Left lobe of liver (tissue), 2 donors: Measurements from ENCODE around the gene GATA6. TPM values are rescaled to one million over a fixed set of nuclear protein-coding genes. Genes with fewer than 3 reads are reported as not detected.

Experiments
- ATAC-seq: fragments of 200-7000 bp; cut with Tn5 transposase; one replicate; pipeline ENCODE4 v1.9.1; 2020; ENCODE audit warnings: mild to moderate bottlenecking, moderate library complexity
- DNase-seq: peaks from one replicate; pipeline ENCODE4 v3.0.0-alpha.2; 2020; ENCODE audit warnings: low spot score
- total RNA-seq: library from RNA; stranded (reverse); gene quantifications from one replicate; pipeline ENCODE4 v1.2.1, GENCODE V29; 2021
- donor health status: DM: no; HTN: no; CAD: no; lungs with moderate emphysema.
- donor health status: DM: no; HTN: yes; CAD: no.

The GATA6 gene
- total RNA-seq = 11.7 TPM

DNA sequence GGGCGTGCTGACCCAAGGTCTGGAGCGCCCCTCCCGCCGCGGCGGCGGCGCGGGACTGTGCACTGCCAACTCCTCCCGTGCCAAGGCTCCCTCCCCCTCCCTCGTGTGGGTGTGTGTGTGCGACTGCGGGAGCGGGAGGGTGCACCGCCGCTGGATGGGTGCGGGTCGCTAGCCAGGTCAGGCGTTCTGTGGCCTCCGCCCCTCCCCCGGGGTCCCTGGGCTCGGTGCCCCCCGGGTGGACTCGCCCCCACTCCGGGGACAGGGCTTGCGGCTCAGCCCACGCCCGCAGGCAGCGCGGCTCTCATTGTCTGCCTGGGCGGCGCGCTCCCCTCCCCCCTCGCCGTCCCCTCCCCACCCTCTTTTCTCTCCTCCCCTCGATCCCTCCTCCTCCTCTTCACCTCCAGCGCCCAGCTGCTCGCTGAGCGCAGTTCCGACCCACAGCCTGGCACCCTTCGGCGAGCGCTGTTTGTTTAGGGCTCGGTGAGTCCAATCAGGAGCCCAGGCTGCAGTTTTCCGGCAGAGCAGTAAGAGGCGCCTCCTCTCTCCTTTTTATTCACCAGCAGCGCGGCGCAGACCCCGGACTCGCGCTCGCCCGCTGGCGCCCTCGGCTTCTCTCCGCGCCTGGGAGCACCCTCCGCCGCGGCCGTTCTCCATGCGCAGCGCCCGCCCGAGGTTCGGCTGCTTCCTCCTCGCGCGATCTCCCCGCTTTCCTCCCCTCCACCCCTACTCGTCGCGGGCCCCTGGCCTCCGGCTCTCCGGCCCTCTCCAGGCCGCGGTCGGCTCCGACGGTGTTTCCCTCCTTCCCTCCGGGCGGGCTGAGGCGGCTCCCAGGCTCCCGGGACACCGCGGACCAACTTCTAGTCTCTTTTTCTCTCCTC is at the start of gene GATA6:
Gene GATA6, plus strand, starts transcription at position 579 of the 878 bp plus-strand sequence. CDS start 1,556 bp downstream, outside the sequence.
- peak; percentile 73 for ATAC-seq
- peak; percentile 97 for DNase-seq

DNA sequence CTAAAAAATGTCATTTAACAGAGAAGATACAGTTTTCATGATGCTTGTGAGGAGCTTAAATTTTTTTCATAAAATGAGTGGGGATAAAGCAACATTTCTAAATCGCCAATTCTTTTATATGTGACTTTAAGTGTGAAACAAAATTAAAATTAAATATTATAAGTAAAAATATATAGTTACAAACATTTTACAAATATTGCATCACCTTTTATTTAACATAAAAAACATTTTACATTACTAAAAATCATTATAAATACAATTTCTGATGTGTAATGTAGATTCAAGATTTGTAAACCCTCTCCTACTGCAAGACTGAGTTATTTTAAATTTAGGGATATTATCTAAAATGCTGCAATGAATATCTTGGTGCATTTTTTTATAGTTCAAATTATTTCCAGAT is 44.4 kb upstream of the GATA6 start:
- ATAC-seq (no peak), DNase-seq (no peak)

DNA sequence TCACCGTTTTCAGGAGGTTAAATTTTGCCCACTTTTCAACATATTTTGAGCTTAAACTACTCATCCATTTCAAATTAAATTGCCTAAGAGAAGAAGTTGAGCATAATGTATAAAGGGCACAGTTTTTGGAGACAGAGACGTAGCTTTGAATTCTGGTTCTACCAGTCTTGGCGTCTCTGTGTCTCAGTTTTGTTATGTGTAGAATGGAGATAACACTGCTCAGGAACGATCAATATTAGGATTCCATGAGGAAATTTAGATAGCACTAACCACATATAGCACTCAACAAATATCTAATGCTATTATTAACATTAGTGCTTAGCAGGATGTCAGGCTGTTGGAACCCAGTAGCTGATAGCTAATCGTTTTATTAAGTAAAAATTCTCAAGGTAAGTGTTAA is 40.4 kb upstream of the GATA6 start:
- DNase-seq (no peak), ATAC-seq (no peak)

DNA sequence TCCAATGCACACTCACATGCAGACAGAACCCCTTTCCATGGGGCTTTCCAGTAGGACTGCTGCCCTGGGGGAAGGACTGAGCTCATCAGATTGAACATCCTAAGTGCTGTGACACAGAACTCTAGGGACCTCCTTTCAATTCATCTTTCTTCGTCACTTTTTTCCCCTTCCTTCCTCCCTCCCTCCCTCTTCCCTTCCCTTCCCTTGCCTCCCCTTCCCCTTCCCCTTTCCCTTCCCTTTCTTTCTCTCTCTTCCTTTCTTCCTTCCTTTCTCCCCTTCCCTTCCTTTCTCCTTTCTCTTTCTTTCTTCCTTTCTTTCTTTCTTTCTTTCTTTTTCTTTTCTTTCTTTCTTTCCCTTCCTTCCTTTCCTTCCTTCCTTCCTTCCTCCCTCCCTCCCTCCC is 39.6 kb upstream of the GATA6 start:
- DNase-seq (no peak), ATAC-seq (no peak)

DNA sequence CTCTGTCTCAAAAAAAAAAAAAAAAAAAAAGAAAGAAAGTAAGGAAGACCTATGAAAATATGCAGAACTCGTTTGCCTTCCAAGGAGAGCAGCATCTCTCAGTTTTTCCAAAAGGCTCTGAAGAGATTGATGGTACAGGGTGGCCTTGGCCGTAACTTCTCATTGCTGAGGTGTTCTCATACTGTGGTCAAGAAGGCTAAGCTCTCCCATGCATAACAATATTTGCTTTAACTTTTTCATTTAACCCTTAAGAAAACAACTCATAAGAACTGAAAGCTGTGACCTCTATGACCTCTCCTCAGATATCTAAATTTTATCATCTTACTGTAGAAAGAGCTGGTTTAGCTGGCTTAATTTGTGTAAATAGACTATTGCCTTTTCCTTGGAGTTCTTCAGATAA is 37.1 kb upstream of the GATA6 start:
- ATAC-seq (no peak), DNase-seq (no peak)

DNA sequence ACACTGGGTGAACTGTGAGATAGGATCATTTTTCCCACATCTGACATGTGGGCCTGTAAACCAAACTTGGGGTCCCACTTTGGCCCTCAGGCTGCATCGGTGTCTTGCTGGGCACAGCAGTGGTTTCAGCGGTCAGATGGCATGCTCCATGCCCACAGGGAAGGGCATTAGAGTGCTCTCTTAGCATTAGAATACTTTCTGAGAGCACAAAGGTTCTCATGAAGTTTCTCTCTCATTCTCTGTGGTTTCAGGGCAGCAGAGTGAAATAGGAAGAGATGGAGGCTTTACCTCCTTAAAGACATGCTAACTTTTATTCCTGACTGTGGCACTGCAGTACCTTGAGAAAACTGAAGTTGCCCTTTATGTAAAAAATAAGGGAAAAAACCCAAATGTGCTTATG is 36.6 kb upstream of the GATA6 start:
- no peak for ATAC-seq
- DNase-seq = no peak

DNA sequence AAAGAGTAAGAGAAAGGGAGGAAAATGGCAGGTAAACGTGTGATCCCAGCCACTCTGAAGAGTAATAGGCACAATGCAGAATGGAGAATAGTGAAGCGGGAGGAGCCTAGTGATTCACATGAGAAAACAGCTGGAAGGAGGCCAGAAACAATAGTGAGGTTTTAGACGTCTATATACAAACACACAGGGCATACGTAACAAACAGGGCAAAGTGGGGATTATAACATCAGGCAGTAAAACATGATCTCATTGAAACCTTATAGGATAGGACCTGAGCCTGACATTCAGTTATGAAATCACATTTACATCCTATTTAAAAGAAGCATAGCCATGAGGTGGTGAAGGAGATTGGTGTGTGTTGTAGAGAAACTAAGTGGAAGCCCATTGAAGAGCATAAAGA is 33.0 kb upstream of the GATA6 start:
- ATAC-seq (no peak), DNase-seq (no peak)

DNA sequence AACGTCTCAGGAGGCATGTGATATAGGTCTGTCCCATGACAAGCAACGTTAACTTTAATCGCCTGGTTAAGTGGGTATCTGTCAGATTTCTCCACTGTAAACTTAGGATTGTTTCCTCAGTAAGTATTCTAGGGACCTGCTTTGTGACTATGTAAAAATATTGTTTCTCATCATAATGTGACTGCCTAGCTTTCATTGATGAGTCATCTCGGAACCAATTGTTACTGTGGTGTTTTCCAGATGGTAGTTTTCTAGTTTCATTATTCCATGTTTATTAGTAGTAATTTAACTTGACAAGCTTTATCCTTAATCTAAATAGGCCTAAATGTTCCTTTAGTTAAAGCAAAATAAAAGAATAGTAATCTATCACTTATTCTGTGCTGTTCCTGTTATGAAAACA is 28.2 kb upstream of the GATA6 start:
- no peak for DNase-seq
- no peak for ATAC-seq

DNA sequence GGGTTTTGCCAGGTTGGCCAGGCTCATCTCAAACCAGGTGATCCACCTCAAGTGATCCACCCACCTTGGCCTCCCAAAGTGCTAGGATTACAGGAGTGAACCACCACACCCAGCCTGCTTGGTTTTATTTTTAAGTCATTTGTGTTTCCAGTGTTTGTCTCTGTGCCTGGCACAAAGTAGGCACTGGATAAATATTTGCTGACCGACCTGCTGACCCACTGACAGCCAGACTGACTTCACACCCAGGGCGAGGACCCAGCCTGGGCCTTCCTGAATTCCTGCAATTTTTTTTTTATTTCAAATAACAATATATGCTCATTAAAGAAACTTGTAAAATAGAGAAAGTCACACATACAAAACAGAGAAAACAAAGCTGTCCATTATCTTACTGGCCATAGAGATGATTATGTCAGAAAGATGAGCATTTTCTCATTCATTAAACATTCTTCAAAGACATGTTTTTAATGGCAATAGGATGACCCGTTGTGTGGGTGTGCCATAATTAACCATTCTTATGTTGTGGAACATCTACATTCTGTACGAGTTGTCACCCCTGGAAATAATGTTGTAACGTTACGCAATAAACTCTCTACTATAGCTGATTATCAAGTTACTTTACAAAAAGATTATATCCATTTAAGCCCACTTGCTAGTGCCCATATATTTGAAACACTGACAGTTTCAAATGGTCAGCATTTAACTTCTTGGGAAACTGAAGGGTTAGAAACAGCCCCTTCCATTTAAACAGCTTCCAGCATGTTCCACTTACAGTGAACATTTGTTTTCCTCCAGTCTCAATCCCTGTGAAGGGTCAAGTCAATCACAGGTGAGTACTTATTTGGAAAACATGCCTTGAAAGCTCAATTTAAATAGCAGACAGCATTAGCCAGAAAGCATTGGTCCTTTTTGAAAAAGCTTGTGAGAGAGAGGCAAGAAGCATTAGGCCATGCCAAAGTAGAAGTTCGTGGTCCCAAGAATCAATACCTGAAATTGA is 25.7 kb upstream of the GATA6 start:
- ATAC-seq (peak; percentile 80), DNase-seq (peak; percentile 48)

DNA sequence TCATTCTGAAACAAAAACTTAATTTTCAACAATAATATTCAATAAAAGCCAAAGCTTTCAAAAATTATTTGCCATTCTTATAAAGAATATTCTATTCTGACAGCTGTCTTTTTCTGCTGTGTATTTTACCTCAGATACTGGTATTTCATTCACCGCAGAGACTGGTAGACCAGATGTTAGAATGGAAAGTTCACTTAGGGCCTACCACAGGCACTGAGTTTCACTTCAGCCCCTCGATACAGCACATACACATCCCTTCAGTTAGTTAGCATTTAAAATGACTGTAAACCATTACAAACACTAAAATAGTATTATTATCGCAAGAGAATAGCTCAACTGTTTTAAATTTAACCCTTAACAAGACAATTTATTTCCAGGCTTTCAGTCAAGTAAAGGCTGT is 24.2 kb upstream of the GATA6 start:
- ATAC-seq = no peak

DNA sequence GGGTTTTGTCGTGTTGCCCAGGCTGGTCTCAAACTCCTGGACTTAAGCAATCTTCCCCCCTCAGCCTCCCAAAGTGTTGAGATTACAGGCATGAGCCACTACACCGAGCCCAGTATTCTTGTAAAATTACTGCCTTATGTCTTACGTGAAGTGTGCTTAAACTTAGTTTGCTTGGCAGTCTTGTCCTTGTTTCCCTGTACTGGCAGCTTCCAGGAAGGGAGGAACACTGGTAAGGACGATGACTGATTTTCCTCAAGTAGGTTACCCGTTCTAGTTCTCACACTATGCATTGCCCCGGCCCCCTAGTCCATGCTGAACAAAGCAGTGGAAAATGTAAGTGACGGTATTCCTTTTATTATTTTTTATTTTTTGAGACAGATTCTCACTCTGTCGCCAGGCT is 19.7 kb upstream of the GATA6 start:
- ATAC-seq (no peak), DNase-seq (no peak)

More for the DNA sequence above, 24.2 kb upstream of the GATA6 start:
- no peak for DNase-seq

DNA sequence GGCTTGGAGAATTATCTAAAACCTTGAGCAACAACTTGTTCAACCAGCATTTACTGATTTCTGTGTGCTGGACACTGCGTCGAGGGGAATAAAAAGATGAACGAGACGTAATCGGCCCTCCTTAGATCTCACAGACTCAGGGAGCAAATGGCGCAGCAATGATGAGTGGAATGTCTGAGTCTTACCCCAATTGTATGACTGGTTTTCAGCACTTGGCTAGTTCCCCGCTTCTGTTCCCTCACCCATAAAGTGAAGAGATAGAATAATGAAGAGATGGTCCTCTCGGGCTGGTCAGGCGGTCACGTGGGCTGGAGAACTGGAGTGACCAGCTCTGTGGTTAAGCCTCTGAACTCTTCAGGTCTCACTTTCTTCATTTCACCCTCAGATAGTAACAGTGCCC is 17.3 kb upstream of the GATA6 start:
- DNase-seq (no peak), ATAC-seq (no peak)

DNA sequence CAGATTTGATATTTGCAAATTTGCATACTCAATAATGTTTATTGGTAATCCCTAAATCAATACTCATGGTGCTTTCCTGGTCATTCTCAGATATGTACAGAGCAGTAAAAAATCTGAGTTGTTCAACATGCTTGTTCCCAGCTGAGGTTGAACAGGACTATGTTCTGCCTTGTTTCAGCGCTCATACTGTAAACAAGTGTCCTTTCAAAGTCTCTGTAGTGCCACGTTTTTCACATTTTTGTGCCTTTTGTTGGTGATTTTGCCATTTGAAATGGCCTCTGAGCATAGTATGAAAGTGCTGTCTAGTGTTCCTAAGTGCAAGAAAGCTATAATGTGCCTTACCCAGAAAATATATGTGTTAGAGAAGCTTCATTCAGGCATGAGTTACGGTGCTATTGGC is 16.0 kb upstream of the GATA6 start:
- ATAC-seq = no peak
- no peak for DNase-seq

DNA sequence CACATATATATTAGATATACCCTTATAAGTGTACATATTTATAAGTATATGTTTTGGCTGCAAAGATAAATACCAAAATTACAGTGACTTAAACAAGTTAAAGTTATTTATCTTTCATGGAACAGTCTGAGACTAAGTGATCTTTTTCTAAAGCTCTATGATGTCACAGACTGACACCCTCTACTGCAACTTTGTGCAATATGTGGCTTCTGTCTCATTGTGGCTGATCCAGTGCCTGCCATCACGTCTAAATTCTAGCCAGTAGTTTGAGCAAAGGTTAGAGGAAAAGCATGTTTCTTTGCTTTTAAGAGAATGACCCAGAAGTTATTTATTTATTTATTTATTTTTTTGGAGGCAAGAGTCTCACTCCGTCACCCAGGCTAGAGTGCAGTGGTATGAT is 13.8 kb upstream of the GATA6 start:
- no peak for DNase-seq
- ATAC-seq = no peak

DNA sequence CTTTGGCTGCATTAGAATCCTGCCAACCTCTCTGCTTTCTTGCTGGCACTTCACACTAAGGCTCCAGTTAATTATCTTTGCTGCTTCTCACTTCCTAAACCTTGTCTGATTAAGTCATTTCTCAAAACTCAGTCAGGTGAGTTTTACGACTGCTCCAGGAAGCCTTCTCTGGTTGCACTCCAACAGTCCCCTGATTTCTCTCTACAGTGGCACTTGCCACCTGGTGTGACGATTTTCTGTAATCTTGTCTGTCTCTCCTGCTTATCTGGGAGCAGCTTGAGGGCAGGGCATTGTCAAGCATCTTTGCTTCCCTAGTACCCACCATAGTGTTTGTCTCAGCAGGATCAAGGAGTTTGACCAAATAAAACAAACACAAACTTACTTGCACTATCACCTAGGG is 10.4 kb upstream of the GATA6 start:
- DNase-seq = no peak
- no peak for ATAC-seq

DNA sequence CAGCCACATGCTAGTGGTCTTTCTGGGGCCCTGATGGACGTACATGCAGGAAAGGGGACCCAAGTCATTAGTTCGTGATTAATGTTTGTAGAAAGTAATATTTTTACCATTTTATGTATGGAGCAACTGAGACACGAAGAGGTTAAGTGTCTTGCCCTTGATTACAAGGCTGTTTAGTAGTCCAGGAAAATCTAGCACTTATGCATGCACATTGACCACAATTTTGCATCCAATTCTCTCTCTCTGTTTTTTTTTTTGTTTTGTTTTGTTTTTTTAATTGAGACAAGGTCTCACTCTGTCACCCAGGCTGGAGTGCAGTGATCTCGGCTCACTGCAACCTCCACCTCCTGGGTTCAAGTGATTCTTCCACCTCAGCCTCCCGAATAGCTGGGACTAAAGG is 8.3 kb upstream of the GATA6 start:
- ATAC-seq = no peak

DNA sequence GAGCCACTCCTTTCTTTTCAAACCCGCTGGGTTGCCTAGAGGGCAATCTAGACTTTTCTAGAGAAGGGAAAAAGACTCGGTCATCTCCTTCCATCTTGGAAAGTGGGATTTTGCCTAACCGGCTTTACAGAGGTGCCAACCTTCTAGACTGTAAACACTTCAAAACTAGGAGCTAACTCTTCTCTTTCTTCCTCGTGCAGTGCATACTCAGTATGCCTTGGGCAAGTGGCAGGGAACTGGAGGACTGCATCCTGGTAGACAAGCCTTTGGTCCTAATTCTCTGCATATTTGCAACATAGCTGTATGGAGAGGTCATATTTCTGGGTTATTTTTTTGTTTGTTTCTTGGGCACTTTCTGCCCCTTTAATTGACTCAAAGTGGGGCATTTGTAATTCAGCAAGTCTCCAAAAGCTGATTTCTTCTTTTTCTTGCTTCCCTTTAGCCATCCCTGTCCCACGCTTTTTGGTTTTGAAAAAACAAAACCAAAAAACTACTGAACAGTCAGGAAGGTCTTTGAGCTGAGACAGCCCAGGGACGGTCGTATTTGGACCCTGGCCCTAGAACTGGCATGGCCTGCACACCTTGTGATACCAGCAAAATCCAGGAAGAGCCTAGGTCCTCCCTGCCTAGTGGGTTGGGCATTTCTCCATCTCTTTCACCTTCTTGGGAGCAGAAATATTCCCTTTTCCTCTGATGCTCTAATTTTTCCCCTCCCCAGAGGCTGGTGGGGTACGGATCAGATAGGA is 5.8 kb upstream of the GATA6 start:
- DNase-seq = no peak
- ATAC-seq = no peak

More for the DNA sequence above, 8.3 kb upstream of the GATA6 start:
- DNase-seq = no peak

DNA sequence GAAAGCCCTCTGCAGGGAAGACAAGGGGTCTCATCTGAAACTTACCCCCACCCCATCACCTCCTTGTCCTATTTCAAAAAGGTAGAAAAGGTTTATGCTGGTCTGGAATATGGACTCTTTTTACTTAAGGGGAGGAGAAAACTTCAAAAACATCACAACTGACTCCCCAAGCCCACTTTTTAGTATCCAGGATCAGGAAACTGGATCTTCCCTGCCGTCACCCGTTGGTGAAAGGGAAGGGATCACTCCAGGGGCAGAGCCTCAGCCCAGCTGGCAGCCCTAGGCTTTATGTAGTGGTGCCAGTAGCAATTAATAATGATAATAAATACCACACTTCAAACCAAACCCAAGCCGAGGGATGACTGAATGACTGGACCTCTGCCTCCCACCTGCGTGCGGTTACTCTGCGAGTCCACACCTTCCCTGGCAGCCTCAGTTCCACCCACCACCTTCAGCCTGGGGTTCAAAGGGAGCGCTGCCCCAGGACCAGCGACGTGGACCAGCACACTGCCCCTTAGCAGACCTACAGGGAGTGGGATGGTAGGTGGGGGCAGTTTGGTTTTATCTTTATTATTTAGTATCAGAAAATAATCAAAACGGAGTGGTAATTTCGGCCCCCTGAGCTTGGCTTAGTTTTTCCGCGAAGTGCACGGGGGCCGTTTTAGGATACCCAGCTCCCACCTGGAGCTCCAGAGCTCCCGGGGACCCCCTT is 4.9 kb upstream of the GATA6 start:
- DNase-seq = no peak
- ATAC-seq = no peak

DNA sequence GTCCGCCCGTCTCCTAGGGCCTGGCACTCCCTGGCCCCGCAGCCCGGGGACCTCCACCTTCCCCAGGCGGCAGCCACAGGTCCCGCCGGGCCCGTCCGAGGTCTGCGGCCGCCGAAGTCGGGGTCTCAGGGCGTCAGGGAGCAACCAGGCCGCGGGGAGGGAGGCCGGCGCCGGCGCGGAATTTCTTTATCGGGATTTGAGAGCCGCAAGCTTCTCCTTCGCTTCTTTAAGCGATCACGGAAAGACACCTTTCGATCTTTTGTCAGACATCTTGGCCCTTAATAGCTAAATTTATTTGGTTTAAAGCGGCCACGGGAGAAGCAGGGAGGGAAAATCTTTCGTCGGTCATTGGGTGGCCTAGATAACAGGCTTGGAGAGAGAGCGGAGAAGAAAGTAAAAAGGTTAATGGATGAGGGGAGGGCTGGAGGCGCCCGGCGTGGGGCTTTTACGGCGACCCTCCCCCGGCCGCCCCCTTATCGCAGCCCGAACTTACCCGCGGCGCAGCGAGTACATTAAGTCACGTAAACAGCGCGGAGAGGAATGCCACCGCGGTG is 4.3 kb upstream of the GATA6 start:
- no peak for DNase-seq
- ATAC-seq = no peak

DNA sequence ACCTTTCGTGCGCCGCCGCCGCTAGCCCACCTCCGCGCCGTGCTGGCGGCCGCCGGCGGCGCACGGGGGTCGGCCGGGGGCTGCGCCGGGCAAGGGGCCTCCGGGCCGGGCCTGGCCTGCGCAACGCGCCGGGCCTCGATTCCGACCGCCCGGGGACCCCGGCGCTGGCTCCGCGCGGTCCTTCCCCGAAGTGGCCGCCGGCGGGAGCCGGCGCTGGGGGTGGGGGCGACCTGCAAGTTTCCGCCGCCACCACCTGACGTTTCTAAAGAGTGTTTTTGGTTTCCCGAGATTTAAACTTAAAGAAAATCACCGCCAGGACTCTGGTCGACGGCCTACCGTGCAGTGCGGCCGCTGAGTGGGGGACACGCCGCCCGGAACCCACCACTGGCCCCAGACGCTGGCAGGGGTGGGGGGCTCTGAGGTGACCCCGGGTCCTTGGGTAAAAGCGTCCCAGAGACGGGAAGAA is 3.8 kb upstream of the GATA6 start:
- ATAC-seq (no peak), DNase-seq (no peak)
